SU-DHL-6 (cell line): ENCODE results near the gene ANGPTL1.

ENCODE experiments used
- EZH2phosphoT487 ChIP-seq: fragments of 200-600 bp; sonication (generic), shearing (Covaris generic); conservative IDR thresholded peaks from 2 replicates; pipeline ENCODE4 v1.6.1; 2018; ENCODE audit warnings: mild to moderate bottlenecking, antibody characterized with exemption, low read length, moderate library complexity, mixed read lengths
- TF ChIP-seq, protein P1 (sequence below): fragments of 200-600 bp; sonication (generic); IDR thresholded peaks from one replicate; pipeline ENCODE4 v1.5.1; 2017; ENCODE audit warnings: antibody characterized with exemption, mild to moderate bottlenecking, low read length, moderate library complexity; ENCODE audit not compliant: insufficient read depth, poor library complexity, severe bottlenecking

DNA sequence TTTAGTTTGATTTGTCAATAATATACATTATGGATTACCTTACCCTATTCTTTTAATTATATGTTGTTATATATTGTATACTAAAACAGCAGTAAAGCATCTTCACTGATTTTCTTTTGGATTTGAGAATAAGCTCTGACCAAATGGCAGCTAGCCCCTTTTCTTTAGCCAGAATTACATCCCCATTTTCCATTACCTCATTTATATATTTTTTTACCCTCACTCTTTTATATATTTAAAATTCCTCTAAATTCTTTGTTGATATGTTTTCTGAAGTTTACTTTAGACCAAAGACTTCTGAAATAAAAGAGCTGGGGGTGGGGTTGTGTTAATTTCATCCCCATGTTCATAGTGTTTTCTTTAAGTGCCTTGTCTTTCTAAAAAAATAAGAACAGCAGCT lies 24.6 kb downstream of the ANGPTL1 start:
- TF ChIP-seq, protein P1, sequence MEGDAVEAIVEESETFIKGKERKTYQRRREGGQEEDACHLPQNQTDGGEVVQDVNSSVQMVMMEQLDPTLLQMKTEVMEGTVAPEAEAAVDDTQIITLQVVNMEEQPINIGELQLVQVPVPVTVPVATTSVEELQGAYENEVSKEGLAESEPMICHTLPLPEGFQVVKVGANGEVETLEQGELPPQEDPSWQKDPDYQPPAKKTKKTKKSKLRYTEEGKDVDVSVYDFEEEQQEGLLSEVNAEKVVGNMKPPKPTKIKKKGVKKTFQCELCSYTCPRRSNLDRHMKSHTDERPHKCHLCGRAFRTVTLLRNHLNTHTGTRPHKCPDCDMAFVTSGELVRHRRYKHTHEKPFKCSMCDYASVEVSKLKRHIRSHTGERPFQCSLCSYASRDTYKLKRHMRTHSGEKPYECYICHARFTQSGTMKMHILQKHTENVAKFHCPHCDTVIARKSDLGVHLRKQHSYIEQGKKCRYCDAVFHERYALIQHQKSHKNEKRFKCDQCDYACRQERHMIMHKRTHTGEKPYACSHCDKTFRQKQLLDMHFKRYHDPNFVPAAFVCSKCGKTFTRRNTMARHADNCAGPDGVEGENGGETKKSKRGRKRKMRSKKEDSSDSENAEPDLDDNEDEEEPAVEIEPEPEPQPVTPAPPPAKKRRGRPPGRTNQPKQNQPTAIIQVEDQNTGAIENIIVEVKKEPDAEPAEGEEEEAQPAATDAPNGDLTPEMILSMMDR = no peak
- no peak for TF ChIP-seq EZH2phosphoT487
